ENCODE data around the gene ATG10. TPM values are rescaled to one million over a fixed set of nuclear protein-coding genes. Genes with fewer than 3 reads are reported as not detected.

The ATG10 gene
- total and polyA plus RNA-seq, 2 of the 8 experiments (the other 6 are each of a cell fraction or from before 2014, with no cell fraction given): 3.7 to 8.8 TPM

DNA sequence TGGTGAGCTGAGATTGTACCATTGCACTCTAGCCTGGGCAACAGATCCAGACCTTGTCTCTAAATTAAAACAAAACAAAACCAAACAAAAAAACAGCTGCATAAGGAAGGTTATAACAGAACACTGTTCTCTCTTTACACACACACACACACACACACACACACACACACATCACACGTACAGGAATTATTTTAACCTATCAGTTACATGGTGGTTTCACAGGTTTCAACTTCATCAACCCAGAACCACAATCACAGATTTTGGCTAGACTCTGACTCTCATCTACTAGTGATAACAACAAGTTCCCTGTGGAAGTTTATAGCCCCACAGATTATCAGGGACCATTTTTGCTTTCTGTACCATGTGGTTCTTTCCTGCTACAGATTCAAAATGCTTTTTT, 246.1 kb downstream of the ATG10 start:
- no peak overlapping the region for H3K18ac ChIP-seq (ENCODE audit: extremely low read depth, low read length)
- H4K91ac ChIP-seq (replicated peaks; ENCODE audit: insufficient read length, low read length): no peak overlapping the region
- H3K23ac ChIP-seq (ENCODE audit: insufficient read length): no peak overlapping the region
- H3K79me1 ChIP-seq (ENCODE audit: low read depth, low read length): no peaks in the 10 kb centered on the region
- FAIRE-seq (no peak), DNase-seq (ENCODE audit: low read depth in 1 of 2, low spot score in 2 of 2) (no peak)
- no peak overlapping the region for H3K4me3 ChIP-seq (ENCODE audit: extremely low read depth in 1 of 4, insufficient read depth in 2 of 4, low read depth in 3 of 4, low read length in 4 of 4)
- H2AFZ ChIP-seq (ENCODE audit: low read length): no peak overlapping the region
- H3K27me3 ChIP-seq (replicated peaks in 1 of 4; ENCODE audit: control insufficient read depth in 3 of 4, extremely low read depth in 1 of 4, insufficient read depth in 3 of 4, low read length in 3 of 4): no peaks in the 10 kb centered on the region
- no peak overlapping the region for H2AK5ac ChIP-seq (ENCODE audit: low read depth, low read length)
- H3K9me3 ChIP-seq (ENCODE audit: insufficient read depth in 2 of 2, low read depth in 1 of 2, low read length in 1 of 2): no peaks in the 10 kb centered on the region
- no peak overlapping the region for H3K56ac ChIP-seq (replicated peaks; ENCODE audit: insufficient read length, low read depth, low read length)
- H3K79me2 ChIP-seq (ENCODE audit: control insufficient read depth in 1 of 2, insufficient read depth in 2 of 2, low read length in 2 of 2): no peaks in the 10 kb centered on the region
- no peak overlapping the region for H2BK120ac ChIP-seq (replicated peaks; ENCODE audit: low read depth, low read length)
- no peak overlapping the region for H3K14ac ChIP-seq (ENCODE audit: insufficient read length)
- no peak overlapping the region for H2BK12ac ChIP-seq (ENCODE audit: low read depth, low read length)
- H4K20me1 ChIP-seq (replicated peaks in 1 of 2; ENCODE audit: control insufficient read depth in 1 of 2, insufficient read depth in 2 of 2, low read length in 2 of 2): no peaks in the 10 kb centered on the region
- no peaks in the 10 kb centered on the region for H3K23me2 ChIP-seq (ENCODE audit: low read depth, low read length)
- ChIA-PET CTCF (ENCODE audit: partially characterized antibody) (interaction anchor here (0.6 to 2.8 kb wide), 2 partner anchors 43 to 814 kb away, joined by 3 to 8 read pairs; no protein-coding TSS in a partner anchor), POLR2A (ENCODE audit: partially characterized antibody) (interaction anchor here (0.6 kb wide), 1 partner anchor 50 kb away, joined by 5 read pairs; no protein-coding TSS in a partner anchor)
- no peak overlapping the region for H3K4me2 ChIP-seq (ENCODE audit: insufficient read depth in 1 of 2, low read depth in 2 of 2, low read length in 2 of 2)
- no peak overlapping the region for H2BK15ac ChIP-seq (ENCODE audit: low read length)
- no peak overlapping the region for H3K27ac ChIP-seq (ENCODE audit: low read depth, low read length)
- H2BK20ac ChIP-seq (ENCODE audit: low read length): no peak overlapping the region
- no peak overlapping the region for H3K9ac ChIP-seq (replicated peaks in 1 of 4; ENCODE audit: extremely low read depth in 1 of 4, low read depth in 3 of 4, low read length in 3 of 4)
- H2BK5ac ChIP-seq (ENCODE audit: low read depth, low read length): no peak overlapping the region
- no peaks in the 10 kb centered on the region for H3K4me1 ChIP-seq (replicated peaks in 1 of 4; ENCODE audit: control insufficient read depth in 3 of 4, insufficient read depth in 4 of 4, low read length in 3 of 4)
- no peak overlapping the region for H3K4ac ChIP-seq (replicated peaks; ENCODE audit: insufficient read length, low read depth, low read length)
- H4K8ac ChIP-seq (ENCODE audit: extremely low read depth, insufficient read depth, low read length): no peak overlapping the region
- H4K5ac ChIP-seq (ENCODE audit: insufficient read length, low read depth, low read length): no peak overlapping the region
- no peaks in the 10 kb centered on the region for H3K36me3 ChIP-seq (ENCODE audit: control insufficient read depth in 2 of 4, insufficient read depth in 4 of 4, low read length in 3 of 4)
- 83% methylated on average over 1 of the region's 1 CpG; no CpG with 5 or more reads in 1 of the 2 experiments for WGBS, 2 experiments (ENCODE audit: extremely low coverage in 1 of 2, insufficient coverage in 1 of 2, insufficient read length in 1 of 2, insufficient replicate concordance in 2 of 2, low coverage in 1 of 2, low lambda C conversion rate in 2 of 2, missing lambda C conversion rate in 1 of 2)
- TF ChIP-seq JUND (IDR thresholded peaks at IDR 0.05; ENCODE audit: low read length) (no peak), TEAD4 (IDR thresholded peaks at IDR 0.05; ENCODE audit: low read depth, low read length) (no peak), TCF12 (IDR thresholded peaks at IDR 0.05; ENCODE audit: low read depth, low read length) (no peak), SP2 (IDR thresholded peaks at IDR 0.05; ENCODE audit: low read length) (no peak), GTF2F1 (IDR thresholded peaks at IDR 0.05; ENCODE audit: borderline replicate concordance, low read depth, low read length) (no peak), CTBP2 (IDR thresholded peaks at IDR 0.05; ENCODE audit: borderline replicate concordance, insufficient read depth, insufficient read length, low read length) (no peak), SAP30 (IDR thresholded peaks at IDR 0.05; ENCODE audit: insufficient read depth, insufficient replicate concordance, low read length) (no peak), KDM5A (IDR thresholded peaks at IDR 0.05; ENCODE audit: low read length) (no peak), SP1 (IDR thresholded peaks at IDR 0.05; ENCODE audit: low read depth, low read length) (no peak), CHD2 (IDR thresholded peaks at IDR 0.05; ENCODE audit: low read length) (no peak), CREB1 (IDR thresholded peaks at IDR 0.05) (no peak), FOSL1 (IDR thresholded peaks at IDR 0.05; ENCODE audit: insufficient read depth, low read depth, low read length) (no peak)
- TF ChIP-seq, protein P1, sequence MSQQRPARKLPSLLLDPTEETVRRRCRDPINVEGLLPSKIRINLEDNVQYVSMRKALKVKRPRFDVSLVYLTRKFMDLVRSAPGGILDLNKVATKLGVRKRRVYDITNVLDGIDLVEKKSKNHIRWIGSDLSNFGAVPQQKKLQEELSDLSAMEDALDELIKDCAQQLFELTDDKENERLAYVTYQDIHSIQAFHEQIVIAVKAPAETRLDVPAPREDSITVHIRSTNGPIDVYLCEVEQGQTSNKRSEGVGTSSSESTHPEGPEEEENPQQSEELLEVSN (IDR thresholded peaks at IDR 0.05): no peak
- TF ChIP-seq, protein P2, sequence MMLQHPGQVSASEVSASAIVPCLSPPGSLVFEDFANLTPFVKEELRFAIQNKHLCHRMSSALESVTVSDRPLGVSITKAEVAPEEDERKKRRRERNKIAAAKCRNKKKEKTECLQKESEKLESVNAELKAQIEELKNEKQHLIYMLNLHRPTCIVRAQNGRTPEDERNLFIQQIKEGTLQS (IDR thresholded peaks at IDR 0.05; ENCODE audit: insufficient read depth, low read depth, low read length): no peak

Measured in H1 (cell line).